GM19240 (cell line): ENCODE data around the gene CDKAL1.

Experiments used
- DNase-seq: peaks from one replicate; pipeline ENCODE4 v3.0.0; 2011; ENCODE audit warnings: low spot score; ENCODE audit not compliant: insufficient read length

The CDKAL1 gene

DNA sequence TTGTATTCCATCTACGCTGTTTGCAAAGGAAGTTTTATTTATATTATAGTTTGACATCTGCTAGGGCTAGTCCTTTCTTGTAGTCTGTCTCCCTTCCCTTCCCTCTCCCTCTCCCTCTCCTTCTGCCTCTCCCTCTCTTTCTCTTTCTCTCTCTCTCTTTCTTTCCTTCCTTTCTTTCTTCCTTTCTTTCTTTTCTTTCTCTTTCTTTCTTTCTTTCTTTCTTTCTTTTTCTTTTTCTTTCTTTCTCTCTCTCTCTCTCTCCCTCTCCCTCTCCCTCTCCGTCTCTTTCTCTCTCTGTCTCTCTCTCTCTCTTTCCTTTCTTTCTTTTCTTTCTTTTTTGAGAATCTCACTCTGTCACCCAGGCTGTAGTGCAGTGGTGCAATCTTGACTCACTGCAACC is 137.8 kb downstream of the CDKAL1 start:
- DNase-seq = no peak

DNA sequence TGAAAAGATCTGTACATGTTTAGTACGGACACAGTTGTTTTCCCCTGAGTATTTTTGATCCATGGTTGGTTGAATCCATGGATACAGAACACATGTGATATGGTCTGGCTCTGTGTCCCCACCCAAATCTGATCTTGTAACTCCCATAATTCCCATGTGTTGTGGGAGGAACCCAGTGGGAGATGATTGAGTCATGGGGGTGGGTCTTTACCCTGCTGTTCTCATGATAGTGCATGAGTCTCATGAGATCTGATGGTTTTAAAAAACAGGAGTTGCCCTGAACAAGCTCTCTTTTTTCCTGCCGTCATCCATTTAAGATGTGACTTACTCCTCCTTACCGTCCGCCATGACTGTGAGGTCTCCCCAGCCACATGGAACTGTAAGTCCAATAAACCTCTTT is 139.2 kb downstream of the CDKAL1 start:
- no peak for DNase-seq

DNA sequence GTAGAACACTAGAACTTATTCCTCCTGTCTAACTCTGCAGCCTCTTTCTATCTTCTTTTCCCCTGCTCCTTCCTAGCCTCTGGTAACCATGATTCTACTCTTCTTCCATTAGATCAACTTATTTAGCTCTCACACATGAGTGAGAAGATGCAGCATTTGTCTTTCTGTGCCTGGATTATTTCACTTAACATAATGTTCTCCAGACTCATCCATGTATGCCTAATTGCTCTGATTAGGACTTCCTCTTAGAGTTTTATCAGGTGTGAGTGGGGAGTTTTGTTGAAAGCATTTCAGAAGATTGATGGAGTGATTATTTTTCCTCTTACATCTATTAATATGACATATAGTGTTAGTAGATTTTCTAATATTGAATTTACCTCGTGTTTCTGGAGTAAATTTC is 140.4 kb downstream of the CDKAL1 start:
- DNase-seq = no peak

DNA sequence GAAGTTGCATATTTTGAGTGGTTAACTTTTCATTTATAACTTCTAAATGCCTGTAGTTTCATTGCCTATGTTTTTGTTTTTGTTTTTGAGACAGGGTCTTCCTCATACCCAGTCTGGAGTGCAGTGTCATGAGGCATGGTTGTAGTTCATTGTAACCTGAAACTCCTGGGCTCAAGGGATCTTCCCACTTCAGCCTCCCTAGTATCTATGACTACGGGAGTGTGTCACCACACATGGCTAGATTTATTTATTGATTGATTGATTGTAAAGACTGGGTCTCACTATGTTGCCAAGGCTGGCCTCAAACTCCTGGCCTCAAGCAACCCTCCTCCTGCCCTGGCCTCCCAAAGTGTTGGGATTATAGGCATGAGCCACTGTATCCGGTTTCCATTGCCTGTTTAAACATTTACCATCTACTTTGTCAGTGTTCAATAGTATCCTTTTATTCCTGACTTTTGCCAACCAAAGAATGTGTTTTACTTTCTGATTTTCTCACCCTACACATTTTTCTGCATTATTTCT is 144.6 kb downstream of the CDKAL1 start:
- no peak for DNase-seq

DNA sequence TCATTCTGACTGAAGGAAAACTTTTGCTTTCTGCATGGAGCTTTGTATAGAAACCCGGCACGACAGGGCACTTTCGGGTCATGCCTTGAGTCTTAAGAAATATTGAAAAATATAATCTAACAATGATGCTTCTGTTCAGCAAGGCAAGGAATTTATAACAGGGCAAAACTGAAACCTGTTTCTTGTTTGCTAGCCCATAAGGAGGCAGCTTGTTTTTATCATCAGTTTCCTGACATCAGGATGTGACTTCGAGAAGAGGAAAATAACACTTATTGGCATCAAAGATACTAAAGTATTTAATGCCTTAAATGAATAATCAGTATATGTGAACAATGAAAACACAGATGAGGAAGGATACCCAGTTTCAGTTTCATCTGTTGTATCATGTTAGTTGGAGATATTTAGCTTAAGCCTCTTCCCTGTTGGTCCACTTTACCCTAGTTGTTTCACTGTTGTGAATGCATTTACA is 146.5 kb downstream of the CDKAL1 start:
- no peak for DNase-seq

DNA sequence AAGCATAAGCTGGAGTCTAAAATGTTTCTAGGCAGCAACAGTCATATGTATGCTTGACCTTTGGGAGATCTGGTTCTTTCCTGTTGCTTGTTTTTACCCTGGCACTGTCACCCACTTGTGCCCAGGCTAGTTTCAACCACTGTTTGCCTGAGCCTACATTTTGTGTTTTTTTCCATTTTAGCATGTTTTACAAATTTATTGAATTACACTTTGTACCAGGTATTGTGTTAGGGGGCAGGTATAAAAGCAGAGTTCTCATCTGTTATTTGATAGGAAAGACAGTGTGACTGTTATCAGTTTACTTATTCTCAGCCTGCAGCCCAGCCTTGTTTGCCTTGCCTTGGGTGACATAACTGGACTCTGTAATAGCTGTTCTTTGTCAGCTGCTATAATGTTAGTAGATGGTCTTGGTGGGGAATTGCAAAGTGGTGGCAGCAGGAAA is 147.0 kb downstream of the CDKAL1 start:
- no peak for DNase-seq

DNA sequence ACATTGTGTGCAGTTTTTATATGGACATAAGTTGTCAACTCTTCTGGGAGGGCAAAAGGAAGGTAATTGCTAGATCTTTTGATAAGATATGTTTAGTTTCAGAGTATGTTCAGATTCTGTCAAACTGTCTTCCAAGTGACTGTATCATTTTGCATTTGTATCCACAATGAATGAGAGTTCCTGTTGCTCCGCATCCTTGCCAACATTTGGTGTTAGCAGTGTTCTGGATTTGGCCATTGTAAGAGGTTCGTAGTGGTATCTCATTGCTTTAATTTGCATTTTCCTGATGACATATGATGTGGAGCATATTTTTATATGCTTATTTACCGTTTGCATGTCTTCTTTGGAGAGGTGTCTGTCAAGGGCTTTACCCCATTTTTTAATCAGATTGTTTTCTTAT is 150.2 kb downstream of the CDKAL1 start:
- no peak for DNase-seq

DNA sequence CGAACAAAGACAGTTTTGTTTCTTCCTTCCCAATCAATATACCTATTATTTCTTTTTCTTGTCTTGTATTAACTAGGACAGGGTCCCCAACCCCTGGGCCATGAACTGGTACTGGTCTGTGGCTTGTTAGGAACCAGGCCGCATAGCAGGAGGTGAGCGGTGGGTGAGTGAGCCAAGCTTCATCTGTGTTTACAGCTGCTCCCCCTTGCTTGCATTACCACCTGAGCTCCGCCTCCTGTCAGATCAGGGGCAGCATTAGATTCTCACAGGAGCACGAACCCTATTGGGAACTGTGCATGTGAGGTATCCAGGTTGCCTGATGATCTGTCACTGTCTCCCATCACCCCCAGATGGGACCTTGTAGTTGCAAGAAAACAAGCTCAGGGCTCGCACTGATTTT is 151.9 kb downstream of the CDKAL1 start:
- DNase-seq = no peak

DNA sequence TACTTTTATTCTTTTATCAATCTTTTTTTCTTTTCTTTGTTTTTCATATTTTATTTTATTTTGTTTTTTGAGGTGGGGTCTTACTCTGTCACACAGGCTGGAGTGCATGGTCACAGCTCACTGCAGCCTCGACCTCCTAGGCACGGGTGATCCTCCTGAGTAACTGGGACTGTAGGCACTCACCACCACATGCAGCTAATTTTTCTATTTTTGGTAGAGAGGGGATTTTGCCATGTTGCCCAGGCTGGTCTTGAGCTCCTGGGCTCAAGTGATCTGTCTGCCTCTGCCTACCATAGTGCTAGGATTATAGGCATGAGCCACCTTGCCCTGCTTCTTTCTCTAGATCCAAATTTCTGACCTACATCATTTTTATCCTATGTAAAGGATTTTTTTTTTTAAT is 153.2 kb downstream of the CDKAL1 start:
- no peak for DNase-seq

DNA sequence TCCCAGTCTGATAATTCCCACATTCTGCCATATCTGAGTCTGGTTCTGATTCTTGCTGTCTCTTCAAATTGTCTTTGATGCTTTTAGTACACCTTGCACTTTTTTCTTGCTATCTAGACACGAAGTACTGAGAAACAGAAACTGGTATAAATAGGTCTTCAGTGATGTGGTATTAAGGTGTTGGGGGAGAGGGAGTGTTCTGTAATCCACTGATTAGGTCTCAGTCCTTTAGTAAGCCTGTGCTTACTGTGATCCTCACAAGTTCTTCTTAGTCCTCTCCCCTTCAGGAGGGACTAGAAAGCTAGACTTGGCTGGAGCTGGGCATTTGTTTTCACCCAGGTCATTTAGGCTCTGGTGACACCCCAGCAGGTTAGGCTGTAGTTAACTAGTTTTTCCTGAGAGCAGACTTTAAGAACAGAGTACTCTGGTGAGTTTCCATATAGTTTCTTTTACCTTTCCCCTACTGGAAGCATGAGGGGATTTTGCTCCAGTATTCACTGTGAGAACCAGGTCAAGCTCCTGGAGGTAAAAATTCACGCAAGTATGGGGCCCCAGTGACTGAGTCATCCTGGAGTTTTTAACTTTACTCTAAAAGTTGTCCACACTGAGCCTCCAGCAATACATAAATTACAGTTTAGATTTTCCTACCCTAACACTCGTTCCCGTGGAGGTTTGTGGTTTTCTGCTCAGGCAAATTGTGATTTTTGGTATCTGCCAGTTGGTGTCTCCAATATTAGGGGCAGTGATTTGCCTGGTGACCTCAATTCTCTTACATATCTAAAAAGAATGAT is 154.6 kb downstream of the CDKAL1 start:
- no peak for DNase-seq

DNA sequence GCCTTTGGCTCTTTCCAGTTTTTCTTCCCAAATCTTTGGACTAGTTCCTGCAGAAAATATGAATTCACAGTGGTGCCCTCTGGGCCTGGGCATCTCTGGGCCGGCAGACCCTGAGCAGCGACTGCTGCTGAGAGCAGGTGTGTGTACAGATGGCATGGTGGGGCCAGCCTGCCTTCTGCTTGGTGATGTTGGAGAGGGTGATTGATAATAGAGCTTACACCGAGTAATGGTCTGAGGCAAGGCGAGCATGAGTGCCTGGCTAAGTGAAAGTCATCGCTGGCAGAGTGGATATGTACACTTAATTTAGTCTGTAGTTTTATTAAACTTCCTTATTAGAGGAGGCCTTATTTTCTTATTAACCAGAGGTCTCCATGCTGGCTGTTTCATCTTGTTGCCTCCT is 156.9 kb downstream of the CDKAL1 start:
- DNase-seq = no peak

DNA sequence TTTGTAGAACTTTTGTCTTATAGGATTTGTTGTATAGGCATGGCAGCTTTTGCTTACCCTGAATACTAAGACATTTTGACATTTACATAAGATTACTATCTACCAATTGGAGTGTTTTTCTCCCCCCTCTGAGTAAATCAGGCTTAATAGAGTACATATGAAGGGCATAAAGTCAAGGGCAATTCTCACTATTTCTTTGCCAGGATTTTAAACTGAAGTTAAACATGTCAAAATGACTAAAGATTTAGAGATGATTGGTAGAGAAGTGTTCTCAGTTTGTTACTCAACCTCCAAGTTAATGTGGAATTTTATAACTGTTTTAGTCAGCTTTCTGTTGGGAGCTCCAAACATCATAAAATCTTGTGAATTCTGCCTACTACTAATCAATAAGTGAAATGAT is 157.8 kb downstream of the CDKAL1 start:
- DNase-seq = no peak

DNA sequence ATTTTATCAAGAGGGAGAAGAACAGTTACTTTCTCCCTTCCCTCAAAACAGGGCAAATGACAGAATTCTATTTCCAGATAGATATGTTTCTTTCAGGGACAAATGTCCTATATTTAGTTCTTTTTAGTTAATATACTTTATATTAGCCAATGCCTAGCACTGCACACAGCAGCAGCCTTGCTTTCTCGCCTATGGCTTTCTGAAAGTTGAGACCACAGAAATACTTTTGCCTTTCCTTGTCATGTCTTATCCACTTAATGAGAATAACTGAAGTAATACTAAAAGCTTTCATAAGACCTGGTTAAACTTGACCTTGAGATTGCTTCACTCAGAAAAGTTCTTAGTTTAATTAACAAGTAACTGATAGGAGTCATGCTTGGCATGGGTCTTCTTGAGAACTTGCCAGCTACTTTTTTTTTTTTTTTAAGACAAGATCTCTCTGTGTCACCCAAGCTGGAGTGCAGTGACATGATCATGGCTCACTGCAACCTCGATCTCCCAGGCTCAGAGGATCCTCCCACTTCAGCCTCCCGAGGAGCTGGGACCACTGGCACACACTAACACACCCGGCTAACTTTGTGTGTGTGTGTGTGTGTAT is 159.3 kb downstream of the CDKAL1 start:
- DNase-seq = no peak

DNA sequence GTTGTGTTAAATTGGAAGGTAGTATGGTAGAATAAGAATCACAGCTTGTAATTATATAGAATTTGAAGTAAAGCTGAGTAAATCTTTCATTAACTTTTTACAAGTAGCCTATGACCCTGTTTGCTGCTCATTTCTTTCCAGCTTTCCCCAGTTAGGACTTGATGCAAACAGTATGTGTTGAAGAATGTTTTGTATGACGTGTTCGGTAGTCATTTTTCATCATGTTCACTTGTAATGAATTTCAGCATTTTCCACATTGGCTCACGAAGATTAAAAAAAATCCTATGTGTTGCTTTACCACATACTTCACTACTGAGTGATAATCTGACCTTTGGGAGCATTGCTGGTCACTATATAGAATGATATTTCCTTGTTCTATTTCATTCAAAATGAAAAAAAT is 162.4 kb downstream of the CDKAL1 start:
- no peak for DNase-seq

DNA sequence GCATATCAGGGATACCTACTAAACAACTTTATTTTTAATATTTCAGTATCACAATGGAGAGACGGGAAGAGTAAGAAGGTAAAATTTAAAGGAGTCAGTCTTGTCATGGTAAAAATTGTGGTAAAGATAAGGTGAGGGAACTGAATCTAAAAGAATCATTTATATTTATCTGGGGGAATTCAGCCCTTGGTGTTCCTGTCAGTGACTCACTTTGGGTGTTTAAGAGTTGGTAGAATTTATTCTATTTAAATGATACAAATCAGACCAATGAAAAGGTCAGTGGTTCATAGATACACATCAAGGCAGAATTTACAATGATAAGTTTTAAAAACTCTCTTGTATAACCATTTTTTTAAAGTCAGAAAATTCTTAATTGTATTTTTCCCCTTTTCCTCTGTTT is 164.4 kb downstream of the CDKAL1 start:
- no peak for DNase-seq

DNA sequence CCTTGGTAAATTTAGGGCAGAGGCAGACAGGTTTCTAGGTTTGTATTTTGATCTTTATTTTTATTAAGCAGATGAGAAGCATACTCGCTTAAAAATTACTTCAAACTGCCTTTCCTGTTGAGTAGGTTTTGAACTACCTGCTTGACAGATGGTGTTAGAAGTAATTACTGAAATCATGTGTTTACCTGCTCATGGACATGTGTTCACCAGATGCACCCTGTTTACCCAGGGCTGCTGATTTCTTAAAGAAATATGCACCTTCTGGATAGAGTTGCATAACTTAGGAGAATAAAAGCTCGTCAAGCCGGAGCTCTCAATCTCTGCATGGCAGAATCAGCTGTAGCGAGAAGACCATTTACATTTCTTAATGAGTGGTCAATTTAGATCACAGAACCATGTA is 165.1 kb downstream of the CDKAL1 start:
- DNase-seq = no peak

DNA sequence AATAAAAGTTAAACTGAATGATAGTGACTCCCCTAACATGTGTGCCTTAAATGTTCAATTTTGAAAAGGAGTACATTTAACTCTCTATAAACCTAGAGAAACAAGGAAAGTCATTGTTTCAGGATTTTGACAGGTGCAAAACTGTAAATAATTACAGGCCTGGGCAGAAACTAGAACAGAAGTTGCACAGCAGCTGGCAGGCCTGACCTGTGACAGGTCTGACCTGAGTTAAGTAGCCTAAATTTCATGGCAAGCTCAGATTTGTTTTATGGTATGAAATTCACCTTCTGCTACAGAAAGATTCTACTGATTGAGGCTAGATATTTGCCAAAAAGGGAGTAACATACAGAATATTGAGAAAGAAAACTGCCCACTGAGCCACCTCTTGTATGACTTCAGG is 166.1 kb downstream of the CDKAL1 start:
- DNase-seq = no peak

DNA sequence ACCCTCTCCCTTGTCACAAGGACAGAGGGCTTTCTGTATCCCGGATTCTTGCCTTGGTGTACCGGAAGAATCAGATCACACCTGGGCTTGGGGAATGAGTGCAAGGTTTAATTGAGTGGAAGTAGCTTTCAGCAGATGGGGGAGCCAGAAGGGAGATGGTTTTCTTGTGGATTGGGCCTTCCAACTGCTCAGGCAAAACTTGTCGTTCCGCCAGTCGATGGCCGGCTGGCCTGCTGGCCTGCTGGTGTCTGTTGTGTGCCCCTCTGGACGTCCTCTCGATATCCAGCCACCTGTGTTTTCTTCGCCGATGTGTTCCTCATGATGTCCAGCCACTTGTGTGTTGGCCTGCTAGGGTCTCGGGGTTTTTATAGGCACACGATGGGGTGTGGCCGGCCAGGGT is 168.1 kb downstream of the CDKAL1 start:
- DNase-seq = no peak

DNA sequence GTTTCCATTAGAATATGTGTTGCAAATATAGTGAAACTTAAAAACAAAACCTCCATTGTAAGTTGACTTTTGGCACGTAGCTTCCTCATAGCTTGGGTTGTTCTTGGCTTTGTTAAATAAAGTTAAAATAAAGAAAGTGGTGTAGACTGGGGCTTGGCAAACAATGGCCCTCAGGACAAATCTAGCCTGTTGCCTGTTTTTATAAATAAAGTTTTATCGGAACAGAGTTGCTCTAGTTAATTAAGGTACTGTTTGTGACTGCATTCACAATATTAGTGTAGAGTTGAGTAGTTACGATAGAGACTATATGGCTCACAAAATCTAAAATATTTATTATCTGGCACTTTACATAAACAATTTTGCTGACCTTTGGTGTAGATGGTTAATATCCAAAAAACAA is 168.8 kb downstream of the CDKAL1 start:
- DNase-seq = no peak

DNA sequence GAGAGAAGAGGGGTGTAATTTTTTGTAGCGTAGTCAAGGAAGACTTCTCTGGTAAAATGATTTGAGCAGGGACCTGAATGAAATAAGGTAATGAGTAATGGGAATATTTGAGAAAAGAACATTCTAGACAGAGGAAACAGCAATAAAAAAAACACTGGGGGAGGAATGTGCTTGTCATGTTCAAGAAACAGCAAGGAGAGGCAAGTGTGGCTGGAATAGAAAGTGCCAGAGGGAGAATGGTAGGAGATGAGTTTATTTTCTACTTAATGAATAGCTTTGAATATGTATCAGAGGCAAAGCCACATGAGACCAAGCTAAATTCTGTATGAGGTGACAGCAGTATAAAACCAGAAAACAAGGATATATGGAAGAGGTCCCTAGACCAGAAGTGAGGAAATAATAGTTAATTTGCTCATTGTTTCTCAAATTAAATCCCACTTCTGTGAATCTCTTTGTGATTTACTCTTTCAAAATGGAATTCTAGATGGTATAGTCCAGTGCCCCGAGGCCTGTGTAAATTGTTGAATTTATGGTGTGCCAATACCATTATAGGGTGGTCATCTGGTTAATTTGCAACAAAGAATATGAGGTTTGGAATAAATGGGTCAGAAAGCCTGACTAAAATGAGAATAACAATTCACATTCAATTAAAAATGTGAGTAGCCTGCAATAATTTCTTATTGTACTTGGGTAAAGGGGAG is 170.2 kb downstream of the CDKAL1 start:
- no peak for DNase-seq

DNA sequence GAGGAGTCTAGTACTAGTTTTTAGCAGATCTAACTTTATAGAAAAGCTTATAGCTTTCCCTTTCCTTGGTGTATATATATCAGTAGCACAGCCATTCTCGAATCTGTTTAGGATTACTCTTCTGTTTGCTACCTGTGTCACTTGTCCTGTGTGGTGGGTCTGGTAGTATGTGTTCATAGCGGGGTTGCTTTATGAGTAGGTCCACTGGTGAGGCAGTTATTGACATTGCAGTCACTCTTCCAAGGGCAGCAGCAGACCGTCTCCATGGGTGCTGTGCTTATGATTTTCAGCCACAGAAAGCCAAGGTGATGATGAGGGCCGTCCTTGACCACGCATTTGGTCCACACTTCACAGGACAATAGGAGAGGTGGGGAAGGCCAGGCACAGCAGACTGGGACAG is 171.5 kb downstream of the CDKAL1 start:
- no peak for DNase-seq

DNA sequence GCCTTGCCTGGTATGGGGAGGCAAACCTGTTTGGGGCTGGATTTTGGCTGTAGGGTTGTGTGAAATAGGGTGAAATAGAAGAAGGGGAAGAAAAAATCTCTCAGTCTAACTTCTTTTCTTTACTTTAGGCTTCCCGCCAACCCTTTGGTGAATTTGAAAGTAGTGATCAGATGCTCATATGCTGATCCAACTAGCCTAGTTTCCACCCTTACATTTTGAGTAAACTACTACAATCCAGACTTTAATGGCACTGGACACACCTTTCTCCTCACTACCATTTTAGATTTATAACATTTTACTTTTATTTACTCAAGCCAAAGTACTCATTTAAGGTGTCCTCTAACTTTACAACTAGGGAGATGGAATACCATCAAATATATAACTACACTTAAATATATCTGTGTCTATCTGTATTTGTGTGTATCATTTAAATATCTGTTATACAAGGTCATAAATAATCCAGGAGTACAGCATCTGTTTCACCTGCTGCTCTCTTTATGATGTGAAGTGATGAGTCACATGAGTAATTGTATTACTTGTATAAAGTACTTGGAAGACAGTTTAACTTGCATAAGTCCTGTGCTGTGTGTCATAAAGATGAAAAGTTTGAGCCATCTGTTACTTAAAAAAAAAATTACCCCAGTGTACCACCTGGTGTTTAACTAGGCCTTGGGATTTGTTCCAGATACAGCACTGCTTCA is 172.1 kb downstream of the CDKAL1 start:
- DNase-seq = no peak
